ENCODE measurements around the gene ACOX2. TPM values are rescaled to one million over a fixed set of nuclear protein-coding genes. Genes with fewer than 3 reads are reported as not detected.
A peak's percentile ranks its signal among the peaks of the same experiment; 100 is the strongest.

The ACOX2 gene
- polyA plus RNA-seq (2012; ENCODE audit: insufficient read depth, insufficient read length): not detected

GRCh38 chr3:58536501-58537411 lies at the start of gene ACOX2:
ACOX2 (minus strand) TSS chr3:58537190; CDS start chr3:58535106, 2,084 bp downstream.
- DNase-seq (ENCODE audit: low read depth, low spot score): no peak
- H3K4me3 ChIP-seq (ENCODE audit: low read length): no peak within 1 kb of the TSS

DNA sequence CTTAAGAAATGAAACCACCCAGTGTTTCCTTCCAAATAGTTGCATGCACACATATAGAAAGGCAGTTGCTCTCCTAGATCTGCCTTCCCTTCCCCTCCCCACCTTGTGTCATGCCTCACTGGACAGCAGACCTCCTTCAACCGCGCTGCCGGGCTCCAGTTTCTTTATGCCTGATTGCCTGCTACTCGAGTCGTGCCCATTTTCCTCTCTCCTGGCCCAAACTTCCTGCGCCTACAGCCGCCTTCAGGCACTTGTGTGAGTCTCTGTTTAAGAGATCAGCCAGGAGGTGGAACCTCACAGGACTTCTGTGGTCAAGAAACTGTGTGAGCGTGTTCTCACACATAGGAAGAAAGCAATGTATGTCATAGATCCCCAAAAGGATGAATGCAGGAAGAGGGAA lies 49.0 kb upstream of the ACOX2 start:
- no peak overlapping the region for H3K4me3 ChIP-seq (ENCODE audit: low read length)
- DNase-seq (ENCODE audit: low read depth, low spot score): no peak

DNA sequence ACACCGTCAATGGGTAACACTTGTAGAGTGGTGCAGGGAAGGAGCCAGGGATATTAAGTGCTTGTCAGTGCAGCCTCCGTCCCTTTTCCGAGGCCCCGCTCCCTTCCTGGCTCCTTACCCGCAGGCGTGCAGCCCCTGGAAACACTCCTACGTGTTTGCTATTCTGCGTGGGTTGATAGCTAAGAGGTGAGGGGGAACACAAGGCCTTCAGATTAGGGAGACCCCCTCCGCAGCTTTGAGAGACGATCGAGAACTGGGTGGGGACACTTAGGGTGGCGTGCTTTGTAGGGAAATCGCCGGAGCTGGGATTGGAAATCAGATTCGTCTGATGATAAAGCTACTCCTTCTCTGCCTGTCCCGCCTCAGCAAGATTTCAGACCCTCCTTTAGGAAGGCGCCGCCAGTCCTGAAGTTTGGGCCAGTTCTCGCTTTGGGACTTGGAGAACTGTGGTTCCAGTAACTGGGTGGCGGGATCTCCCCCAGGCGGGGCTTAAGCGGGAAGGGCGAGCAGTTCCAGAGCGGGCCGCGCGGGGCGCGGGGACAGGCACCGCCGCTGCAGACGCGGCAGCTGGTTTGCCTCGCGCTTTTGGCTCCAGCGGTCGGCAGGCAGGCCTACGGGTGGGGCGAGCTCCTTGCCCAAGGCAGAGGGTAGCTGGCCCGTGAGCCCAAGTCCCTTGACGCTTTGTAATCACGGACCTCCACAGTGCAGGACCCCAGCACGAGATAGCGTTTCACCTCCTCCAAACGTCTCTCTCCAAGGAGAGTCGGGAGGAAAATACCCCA lies 48.2 kb upstream of the ACOX2 start:
- peak; percentile 43 for DNase-seq (ENCODE audit: low read depth, low spot score)

DNA sequence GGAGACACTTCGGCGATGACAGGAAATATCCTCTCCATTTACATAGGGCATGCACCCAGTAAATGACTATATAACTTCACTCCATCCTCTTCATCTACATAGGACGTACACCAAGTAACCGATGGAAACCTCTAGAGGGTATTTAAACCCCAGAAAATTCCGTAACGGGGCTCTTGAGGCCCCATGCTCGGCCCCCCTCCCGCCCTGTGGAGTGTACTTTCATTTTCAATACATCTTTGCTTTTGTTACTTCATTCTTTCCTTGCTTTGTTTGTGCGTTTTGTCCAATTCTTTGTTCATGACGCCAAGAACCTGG lies 47.7 kb upstream of the ACOX2 start:
- no peak for DNase-seq (ENCODE audit: low read depth, low spot score)
- peak overlapping the region; percentile 71 for H3K4me3 ChIP-seq (ENCODE audit: low read length)

More for the DNA sequence above, 48.2 kb upstream of the ACOX2 start:
- H3K4me3 ChIP-seq (ENCODE audit: low read length): peak overlapping the region; percentile 71

DNA sequence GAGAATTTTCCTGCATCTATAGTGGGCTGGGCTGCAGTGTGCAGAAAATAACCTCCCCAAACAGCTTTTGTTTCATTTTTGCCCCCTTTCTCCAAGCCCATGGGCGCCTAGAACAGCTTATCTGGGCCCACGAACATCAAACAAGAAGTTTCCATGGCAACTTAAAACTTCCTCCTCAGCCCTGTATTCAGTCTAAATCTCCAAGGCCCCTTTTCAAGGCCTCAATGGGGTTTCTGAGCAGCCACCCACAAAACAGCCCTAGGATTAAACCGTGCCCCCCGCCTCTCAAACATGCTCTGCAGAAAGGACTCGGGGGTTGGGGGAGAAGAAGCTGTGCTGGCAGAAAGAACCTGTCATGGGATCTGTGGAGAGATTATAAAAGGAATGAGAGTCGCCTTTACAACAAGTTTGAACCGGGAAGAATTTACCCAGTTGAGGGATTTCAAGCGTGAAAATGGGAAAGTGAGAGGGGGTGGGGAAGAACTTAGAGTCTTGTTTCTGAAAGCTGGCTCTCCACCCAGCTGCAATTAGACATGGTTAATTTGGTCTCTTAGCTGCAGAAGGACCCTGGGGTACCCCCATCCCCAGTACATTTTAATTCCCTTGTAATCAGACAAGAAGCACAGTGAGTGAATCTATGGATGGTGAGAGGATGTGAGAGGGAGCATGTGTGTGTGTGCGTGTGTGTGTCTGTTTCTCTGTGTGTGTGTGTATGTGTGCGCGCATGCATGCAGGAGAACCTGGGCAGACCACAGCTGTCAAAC lies 44.5 kb upstream of the ACOX2 start:
- peak; percentile 28 for DNase-seq (ENCODE audit: low read depth, low spot score)
- no peak overlapping the region for H3K4me3 ChIP-seq (ENCODE audit: low read length)

DNA sequence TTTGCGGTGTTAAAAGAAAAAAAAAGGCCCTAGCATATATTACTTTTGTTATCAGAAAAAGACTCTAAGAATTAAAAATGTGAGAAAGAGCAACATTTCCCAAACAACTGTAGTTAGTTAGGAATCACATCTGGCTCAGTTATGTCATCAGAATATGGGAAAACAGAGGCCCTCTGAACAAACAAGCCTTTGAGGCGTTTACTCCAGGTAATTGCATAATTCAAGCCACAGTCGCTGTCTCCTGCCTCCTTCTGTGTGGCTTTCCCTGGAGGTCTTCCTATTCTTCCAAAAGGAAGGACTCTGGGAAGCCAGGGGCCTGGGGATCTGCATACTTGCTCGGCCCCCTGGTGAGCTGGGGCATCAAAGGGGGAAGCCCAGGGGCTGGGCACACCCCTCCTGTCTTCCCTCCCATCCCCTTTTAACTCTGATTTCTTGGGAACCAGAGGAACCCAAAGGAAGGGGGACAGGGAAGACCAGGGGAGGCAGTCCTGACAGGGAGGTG lies 43.9 kb upstream of the ACOX2 start:
- no peak for DNase-seq (ENCODE audit: low read depth, low spot score)
- H3K4me3 ChIP-seq (ENCODE audit: low read length): no peak overlapping the region

- H3K4me3 ChIP-seq (ENCODE audit: low read length): no peak overlapping the region
These were observed 41.9 kb upstream of the ACOX2 start for GRCh38 chr3:58578873-58579272.

GRCh38 chr3:58577269-58577821 lies 40.4 kb upstream of the ACOX2 start, which contains the start of gene FAM107A:
FAM107A (minus strand) TSS chr3:58577391; CDS start chr3:58569860, 7,531 bp downstream.
- no peak within 1 kb of the TSS for H3K4me3 ChIP-seq (ENCODE audit: low read length)
- DNase-seq (ENCODE audit: low read depth, low spot score): no peak

More at GRCh38 chr3:58578873-58579272, 41.9 kb upstream of the ACOX2 start:
- DNase-seq (ENCODE audit: low read depth, low spot score): no peak

GRCh38 chr3:58576716-58577115 lies 39.7 kb upstream of the ACOX2 start:
- no peak overlapping the region for H3K4me3 ChIP-seq (ENCODE audit: low read length)
- DNase-seq (ENCODE audit: low read depth, low spot score): no peak

DNA sequence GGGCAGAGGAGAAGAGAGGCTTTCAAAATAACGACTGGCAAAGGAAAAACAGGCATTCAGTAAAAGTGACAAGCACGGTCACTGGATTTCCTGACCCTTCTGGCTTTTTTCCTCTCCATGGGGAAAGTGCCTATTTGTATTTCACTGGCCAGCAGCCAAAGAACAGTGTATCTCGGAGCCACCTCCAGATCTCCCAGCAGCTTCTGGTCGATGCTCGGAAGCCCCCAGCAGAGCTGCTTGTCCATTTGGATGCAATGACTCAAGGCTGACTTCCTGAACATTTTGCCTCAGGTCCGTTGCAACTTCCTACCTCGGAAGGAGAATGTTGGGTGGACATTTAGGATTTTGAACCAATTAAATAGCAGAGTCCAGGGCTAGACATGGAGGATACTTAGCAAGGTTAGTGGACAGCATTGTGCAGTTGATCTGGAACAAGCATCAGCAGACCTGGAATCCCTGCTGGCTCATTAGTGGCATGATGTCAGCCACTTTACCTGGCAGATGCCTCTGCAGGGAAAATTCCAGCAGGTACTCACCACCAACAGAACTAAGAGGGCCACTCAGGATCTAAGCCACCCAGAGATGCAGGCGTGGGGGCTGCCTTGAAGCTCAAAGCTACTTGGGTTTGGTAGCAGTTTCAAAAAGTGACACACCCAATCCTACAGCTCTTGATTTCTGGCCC lies 39.1 kb upstream of the ACOX2 start:
- no peak overlapping the region for H3K4me3 ChIP-seq (ENCODE audit: low read length)
- no peak for DNase-seq (ENCODE audit: low read depth, low spot score)

GRCh38 chr3:58574682-58575081 lies 37.7 kb upstream of the ACOX2 start:
- H3K4me3 ChIP-seq (ENCODE audit: low read length): no peak overlapping the region
- DNase-seq (ENCODE audit: low read depth, low spot score): no peak

DNA sequence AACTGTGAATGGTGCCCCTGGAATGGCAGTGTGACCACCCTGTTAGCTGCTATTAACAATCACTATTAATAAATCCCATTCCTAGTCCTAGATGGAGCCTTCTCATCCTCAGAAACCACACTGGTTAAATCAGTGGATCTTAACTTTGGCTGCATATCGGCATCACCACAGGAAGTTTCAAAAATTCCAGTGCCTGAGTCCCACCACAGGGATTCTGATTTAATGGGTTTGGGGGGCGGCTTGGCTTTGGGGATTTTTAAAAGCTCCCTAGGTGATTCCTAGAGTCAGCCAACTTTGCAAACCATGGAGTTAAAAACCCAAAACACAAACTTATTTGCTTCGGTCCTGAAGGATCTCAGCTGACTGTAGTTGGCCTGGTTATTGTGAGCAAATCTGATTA lies 37.1 kb upstream of the ACOX2 start:
- H3K4me3 ChIP-seq (ENCODE audit: low read length): no peak overlapping the region
- DNase-seq (ENCODE audit: low read depth, low spot score): no peak

GRCh38 chr3:58573640-58574039 lies 36.6 kb upstream of the ACOX2 start:
- no peak overlapping the region for H3K4me3 ChIP-seq (ENCODE audit: low read length)
- DNase-seq (ENCODE audit: low read depth, low spot score): no peak

- no peak overlapping the region for H3K4me3 ChIP-seq (ENCODE audit: low read length)
- no peak for DNase-seq (ENCODE audit: low read depth, low spot score)
These were observed 35.7 kb upstream of the ACOX2 start for GRCh38 chr3:58572634-58573230.

GRCh38 chr3:58572013-58572633 lies 35.1 kb upstream of the ACOX2 start:
- no peak overlapping the region for H3K4me3 ChIP-seq (ENCODE audit: low read length)
- no peak for DNase-seq (ENCODE audit: low read depth, low spot score)

- H3K4me3 ChIP-seq (ENCODE audit: low read length): no peak overlapping the region
- no peak for DNase-seq (ENCODE audit: low read depth, low spot score)
These were observed 33.9 kb upstream of the ACOX2 start for GRCh38 chr3:58570851-58571250.

DNA sequence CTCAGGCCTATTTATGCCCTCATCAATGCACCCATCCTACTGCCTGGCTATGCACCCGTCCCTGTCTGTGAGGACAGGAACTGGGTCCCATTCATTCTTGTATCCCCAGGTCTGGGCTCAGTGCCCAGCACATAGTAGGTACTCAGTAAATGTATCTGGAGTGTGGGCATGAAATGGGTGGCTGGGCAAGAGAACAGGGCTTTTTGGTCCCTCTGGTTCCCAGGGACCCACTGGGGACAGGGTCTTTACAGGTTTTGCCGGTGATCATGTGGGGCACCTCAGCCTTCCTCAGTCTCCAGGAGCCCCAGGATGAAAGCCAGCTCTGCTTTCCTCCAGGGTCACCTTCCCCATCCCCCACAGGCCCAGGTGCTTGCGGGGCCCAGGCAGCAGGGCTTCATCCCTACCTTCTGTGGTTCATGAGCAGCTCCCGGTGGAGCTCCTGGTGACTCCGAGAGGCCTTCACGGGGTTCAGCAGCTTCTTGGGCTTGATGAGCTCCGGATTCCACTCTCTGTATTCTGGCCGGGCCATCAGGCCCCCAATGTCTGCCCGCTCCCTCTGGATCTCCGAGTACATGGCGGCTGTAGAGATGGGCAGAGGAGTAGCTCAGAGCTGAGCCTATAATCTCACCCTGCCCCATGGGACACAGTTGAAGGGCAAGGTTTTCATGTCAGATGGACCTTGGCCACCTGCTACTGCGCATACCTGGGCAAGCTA lies 32.5 kb upstream of the ACOX2 start:
- H3K4me3 ChIP-seq (ENCODE audit: low read length): no peak overlapping the region
- DNase-seq (ENCODE audit: low read depth, low spot score): no peak
